Erythroblast (primary cell): Measurements from ENCODE around the gene FYN.

ENCODE experiments used
- GATA1 ChIP-seq: IDR thresholded peaks from 2 replicates; pipeline ENCODE4 v1.6.1; 2011; ENCODE audit warnings: low read depth, mild to moderate bottlenecking, control low read depth, low read length, moderate library complexity
- POLR2A ChIP-seq: IDR thresholded peaks from 2 replicates; pipeline ENCODE4 v1.6.1; 2011; ENCODE audit warnings: mild to moderate bottlenecking, low read length

DNA sequence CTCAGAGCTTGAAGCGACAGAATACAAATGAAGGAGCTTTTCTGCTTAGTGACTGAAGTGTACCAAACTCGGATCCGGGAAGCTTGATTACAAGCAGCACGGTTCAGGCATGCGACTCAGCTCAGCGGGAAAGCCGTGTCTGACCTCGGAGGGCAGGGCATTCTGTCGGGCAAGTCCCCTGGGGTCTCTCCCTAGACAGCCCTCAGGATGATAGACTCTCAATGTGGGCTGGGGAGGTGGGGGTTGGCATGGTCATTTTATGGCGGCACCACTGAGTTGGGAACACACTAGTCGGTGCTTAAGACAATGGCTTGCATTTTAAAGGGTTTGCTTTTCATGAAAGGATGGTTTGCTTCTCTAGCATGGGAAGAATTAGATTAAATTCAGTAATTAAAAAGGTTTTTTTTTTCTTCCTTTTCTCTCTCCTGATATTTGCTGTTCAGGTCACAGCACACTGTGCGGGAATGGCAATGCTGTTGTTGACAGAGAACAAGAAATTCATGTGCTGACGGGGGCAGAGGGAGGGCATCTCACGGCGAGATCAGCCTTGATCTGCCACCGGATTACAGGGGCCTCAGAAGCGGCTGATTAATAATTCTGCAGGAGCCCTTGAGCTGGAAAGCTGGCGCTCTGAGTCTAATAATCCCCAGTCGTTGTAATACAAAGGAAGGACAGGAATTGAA lies 186.9 kb downstream of the FYN start:
- TF ChIP-seq POLR2A = no peak
- TF ChIP-seq GATA1 = no peak
